Transverse colon (tissue), 4 donors: Measurements from ENCODE around the gene ALDOA. TPM values are rescaled to one million over a fixed set of nuclear protein-coding genes. Genes with fewer than 3 reads are reported as not detected.
A peak's percentile ranks its signal among the peaks of the same experiment; 100 is the strongest.

Experiments used
- DNase-seq: peaks from one replicate; pipeline ENCODE4 v3.0.0-alpha.2; 2019
- H3K27ac ChIP-seq, 4 donors: fragments of 200-600 bp; sonication (generic); 2 replicates each; pipeline ENCODE4 v1.5.1; 2016 to 2018; ENCODE audit warnings: inconsistent platforms in 4 of 4
- H3K27me3 ChIP-seq: fragments of 200-600 bp; sonication (generic); 2 replicates; pipeline ENCODE4 v1.5.1; 2017; ENCODE audit warnings: inconsistent platforms
- H3K36me3 ChIP-seq, 4 donors: fragments of 200-600 bp; sonication (generic); 2 replicates each; pipeline ENCODE4 v1.5.1; 2017 to 2019; ENCODE audit warnings: inconsistent platforms in 4 of 4
- H3K4me1 ChIP-seq, 4 donors: fragments of 200-600 bp; sonication (generic); 2 replicates each; pipeline ENCODE4 v1.5.1; 2017 to 2020; ENCODE audit warnings: inconsistent platforms in 4 of 4
- H3K4me3 ChIP-seq, 4 donors: fragments of 200-600 bp; sonication (generic); 1 replicate in 1 of 4; 2 replicates in 3 of 4; pipeline versions ENCODE4 v1.5.1 to v1.6.1; 2017 to 2019; ENCODE audit warnings: inconsistent platforms in 4 of 4
- H3K9me3 ChIP-seq, 2 donors: fragments of 200-600 bp; sonication (generic); 2 replicates each; pipeline ENCODE4 v1.5.1; 2017 to 2019; ENCODE audit warnings: inconsistent platforms in 2 of 2
- EP300 ChIP-seq: sonication (generic); formaldehyde crosslinking; IDR thresholded peaks from one replicate; pipeline ENCODE4 v1.6.1; 2017; ENCODE audit warnings: antibody characterized with exemption, low read depth
- POLR2A ChIP-seq: fragments of 450-650 bp; IDR thresholded peaks from one replicate; pipeline ENCODE4 v1.6.1; 2016; ENCODE audit warnings: antibody characterized with exemption, mild to moderate bottlenecking, moderate library complexity
- POLR2AphosphoS5 ChIP-seq, 3 donors: sonication (generic); formaldehyde crosslinking; IDR thresholded peaks; one replicate each; pipeline ENCODE4 v1.6.1; 2016; ENCODE audit warnings: antibody characterized with exemption in 3 of 3
- WGBS, 2 donors: methylation state at CpG; one replicate each; pipeline ENCODE4 v1.1.5; 2018; ENCODE audit warnings: low coverage in 1 of 2; 5-methylcytosine and 5-hydroxymethylcytosine counted together
- in situ Hi-C, 4 donors: fragments of 200-750 bp; cut with MboI; loops; one replicate each; pipeline versions ENCODE4 v1.15.0 to v1.15.1; 2017; ENCODE audit warnings: low sequenced_read_pairs in 3 of 4, low pct_ligation_motif_present in 1 of 4, low pct_unique_long_range_greater_than_20kb in 1 of 4
- intact Hi-C: fragments of 100-400 bp; cut with DNase I; formaldehyde crosslinking; loops from one replicate; pipeline ENCODE4 v1.15.1; 2023; ENCODE audit warnings: low total_unique reads
- total RNA-seq, 4 donors: library from RNA; depleted of rRNA; stranded (reverse); fragments of >200 nt; gene quantifications; one replicate each; pipeline ENCODE4 v1.1.0, GENCODE V29; 2016
- TF ChIP-seq, protein P1 (sequence below), 5 experiments: fragments of 200-600 bp in 3 of 5; fragments of 450-650 bp in 2 of 5; sonication (generic) in 3 of 5; IDR thresholded peaks; 1 replicate in 2 of 5; 2 replicates in 3 of 5; pipeline ENCODE4 v1.5.1; 2016 to 2017; ENCODE audit warnings: antibody characterized with exemption in 5 of 5, inconsistent platforms in 3 of 5, mild to moderate bottlenecking in 2 of 5, moderate library complexity in 1 of 5

The ALDOA gene
- total RNA-seq, 4 donors from 2014 or later: 778 to 1,392 (median 1,174) TPM

DNA sequence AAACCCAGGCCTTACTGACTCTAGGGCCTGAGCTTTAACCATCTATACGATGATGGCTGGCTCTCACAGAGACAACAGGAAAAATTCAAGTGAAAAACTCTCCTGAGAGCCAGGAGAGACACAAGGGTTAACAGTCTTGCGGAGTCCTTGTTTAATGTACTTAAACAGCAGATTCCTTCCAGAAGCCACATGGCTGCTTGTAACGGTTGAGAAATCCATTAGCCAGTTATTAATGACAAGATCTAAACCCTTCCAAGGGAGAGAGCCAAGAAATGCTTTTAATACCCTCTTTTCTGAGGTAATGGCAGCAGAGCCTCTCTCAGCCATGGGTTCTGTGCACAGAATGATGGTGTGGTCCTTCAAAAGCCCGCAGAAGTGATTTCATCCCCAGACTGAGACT is 5.2 kb upstream of the ALDOA start:
- in situ Hi-C loops: no loop called here
- DNase-seq: no peak
- Histone ChIP-seq H3K4me3 (no peak overlapping the region), H3K27ac (no peak overlapping the region), H3K4me1 (peaks cover 10 to 21% (median 16%) of the 10 kb centered on the region in 4 donors), H3K27me3 (no peaks in the 10 kb centered on the region), H3K36me3 (no peaks in the 10 kb centered on the region), H3K9me3 (no peaks in the 10 kb centered on the region)
- TF ChIP-seq EP300: no peak
- no peak for TF ChIP-seq POLR2A
- TF ChIP-seq, protein P1, sequence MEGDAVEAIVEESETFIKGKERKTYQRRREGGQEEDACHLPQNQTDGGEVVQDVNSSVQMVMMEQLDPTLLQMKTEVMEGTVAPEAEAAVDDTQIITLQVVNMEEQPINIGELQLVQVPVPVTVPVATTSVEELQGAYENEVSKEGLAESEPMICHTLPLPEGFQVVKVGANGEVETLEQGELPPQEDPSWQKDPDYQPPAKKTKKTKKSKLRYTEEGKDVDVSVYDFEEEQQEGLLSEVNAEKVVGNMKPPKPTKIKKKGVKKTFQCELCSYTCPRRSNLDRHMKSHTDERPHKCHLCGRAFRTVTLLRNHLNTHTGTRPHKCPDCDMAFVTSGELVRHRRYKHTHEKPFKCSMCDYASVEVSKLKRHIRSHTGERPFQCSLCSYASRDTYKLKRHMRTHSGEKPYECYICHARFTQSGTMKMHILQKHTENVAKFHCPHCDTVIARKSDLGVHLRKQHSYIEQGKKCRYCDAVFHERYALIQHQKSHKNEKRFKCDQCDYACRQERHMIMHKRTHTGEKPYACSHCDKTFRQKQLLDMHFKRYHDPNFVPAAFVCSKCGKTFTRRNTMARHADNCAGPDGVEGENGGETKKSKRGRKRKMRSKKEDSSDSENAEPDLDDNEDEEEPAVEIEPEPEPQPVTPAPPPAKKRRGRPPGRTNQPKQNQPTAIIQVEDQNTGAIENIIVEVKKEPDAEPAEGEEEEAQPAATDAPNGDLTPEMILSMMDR (IDR thresholded peaks at IDR 0.05): no peak
- TF ChIP-seq POLR2AphosphoS5 (IDR thresholded peaks at IDR 0.05): no peak
- intact Hi-C loops: no loop called here
- 71 to 79% methylated on average over 2 to 4 of the region's 4 CpGs for WGBS, 2 donors

DNA sequence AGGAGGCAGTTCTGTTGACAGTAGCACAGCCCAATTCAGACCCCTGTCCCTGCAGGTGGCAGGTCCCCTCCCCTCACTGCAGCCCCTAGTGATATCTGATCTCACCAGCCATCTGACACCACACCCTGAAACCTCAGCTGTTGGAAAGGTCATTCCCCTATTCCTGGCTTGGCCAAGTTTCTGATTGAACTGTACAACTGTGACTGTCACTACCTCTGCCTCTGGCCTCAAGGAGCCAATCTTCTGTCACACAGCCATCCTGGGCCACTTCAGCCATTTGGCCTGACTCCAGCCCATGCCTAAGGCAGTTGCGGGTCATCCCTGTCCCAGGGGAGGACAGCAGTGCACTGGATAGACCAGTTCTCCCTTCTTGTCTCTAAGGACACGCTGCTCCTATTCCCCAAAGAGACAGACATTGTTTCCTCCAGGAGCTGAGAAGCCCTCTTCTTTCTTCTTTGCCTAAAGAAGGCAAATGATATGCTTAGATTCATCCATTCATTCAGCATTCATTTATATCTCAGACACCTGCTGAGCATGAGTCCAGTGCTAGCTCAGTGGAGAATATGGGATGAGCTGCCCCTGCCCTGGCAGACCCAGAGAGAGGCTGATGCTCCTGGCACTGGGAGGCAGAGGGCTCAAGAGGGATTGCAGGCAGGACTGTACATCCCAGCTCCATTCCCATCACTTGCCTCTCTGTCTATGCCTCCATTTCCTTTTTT is 4.6 kb upstream of the ALDOA start:
- no peak for TF ChIP-seq EP300
- DNase-seq: no peak
- no peaks in the 10 kb centered on the region for H3K27me3 ChIP-seq
- H3K27ac ChIP-seq: no peak overlapping the region
- in situ Hi-C loops: no loop called here
- H3K4me1 ChIP-seq: peaks cover 10 to 21% (median 16%) of the 10 kb centered on the region in 4 donors
- H3K4me3 ChIP-seq: no peak overlapping the region
- WGBS, 2 donors: 76% methylated on average over 2 of the region's 2 CpGs; no CpG with 5 or more reads in 1 of the 2 donors
- intact Hi-C loops: no loop called here
- no peaks in the 10 kb centered on the region for H3K9me3 ChIP-seq
- H3K36me3 ChIP-seq: no peaks in the 10 kb centered on the region

DNA sequence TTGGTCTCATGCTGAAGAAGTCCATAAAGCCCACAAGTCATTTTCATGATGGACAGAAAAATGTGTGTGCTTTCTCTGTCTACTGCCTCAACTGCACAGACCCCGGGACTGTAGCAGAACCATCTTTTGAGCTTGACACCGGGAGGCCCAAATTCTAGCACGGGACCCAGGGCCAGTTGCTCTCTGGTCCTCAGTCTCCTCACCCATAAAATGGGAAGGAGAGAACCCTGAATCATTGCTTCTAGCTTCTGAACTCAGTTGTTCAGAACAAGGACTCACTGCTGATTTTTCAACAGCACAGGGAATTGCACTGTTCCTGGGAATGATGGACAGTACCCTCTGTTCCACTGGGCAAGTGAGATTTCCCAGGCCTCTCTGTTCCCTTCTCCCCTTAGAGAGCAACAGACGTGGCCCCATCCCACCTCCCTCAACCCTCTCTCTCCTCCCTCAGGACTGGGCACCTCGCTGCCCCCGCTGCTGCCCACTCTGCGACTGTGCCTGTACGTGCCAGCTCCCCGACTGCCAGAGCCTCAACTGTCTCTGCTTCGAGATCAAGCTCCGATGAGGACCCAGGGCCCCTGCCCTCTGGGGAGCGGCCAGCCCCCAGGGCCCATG is 2.2 kb upstream of the ALDOA start:
- 59 to 71% methylated on average over 5 to 12 of the region's 12 CpGs for WGBS, 2 donors

DNA sequence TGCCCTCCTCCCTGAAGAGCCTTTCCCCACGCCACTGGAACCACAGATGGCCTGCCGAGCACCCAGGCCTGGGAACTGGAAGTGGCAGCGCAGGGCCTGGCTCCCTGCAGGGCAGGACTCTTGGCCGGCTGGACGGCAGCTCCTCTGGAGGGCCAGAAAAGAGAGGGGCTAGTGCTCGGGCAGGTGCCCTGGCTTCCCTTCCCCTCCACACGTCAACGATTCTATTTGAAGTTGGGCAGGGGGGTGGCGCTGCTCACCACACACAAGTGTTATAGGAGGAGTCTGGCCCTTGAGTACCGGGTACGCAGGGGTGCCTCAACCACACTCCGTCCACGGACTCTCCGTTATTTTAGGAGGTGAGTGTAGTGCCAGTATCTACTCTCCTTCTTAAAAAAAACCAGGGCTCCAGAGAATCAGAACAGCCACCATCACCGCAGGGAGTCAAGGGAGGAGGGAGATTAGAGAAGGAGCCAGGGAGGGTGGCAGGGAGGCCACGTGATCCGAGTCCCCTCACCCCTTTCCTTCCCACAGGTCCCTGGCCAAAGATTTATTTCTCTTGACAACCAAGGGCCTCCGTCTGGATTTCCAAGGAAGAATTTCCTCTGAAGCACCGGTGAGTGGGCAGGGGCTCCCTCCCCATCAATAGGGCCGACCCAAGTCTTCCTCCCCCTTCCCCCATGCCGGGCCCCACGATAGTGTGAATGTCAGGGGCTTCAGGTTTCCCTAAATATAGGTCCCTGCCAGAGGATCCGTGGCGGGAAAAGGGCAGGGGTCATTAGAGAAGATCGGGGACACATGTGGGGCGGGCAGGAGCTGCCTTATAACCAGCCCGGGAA is 1.4 kb upstream of the ALDOA start:
- peaks cover 33 to 48% (median 41%) of the 10 kb centered on the region in 4 donors for H3K4me1 ChIP-seq
- H3K4me3 ChIP-seq: peak overlapping the region; percentile 47 to 94 (median 82)
- H3K36me3 ChIP-seq: peaks cover 2 to 18% (median 9%) of the 10 kb centered on the region in 4 donors
- H3K27me3 ChIP-seq: no peaks in the 10 kb centered on the region
- in situ Hi-C loops (no loop called here), intact Hi-C loops (no loop called here)
- DNase-seq: peak; percentile 80
- peak in 2 of 3 donors; percentile 64 to 65 for TF ChIP-seq POLR2AphosphoS5 (IDR thresholded peaks at IDR 0.05)
- TF ChIP-seq POLR2A: peak; percentile 42
- TF ChIP-seq, protein P1 (IDR thresholded peaks at IDR 0.05): peak in 3 of 5 experiments; percentile 15 to 23 (median 18)
- TF ChIP-seq EP300: no peak
- 0 to 6% methylated on average over 1 to 25 of the region's 27 CpGs for WGBS, 2 donors
- H3K9me3 ChIP-seq: no peaks in the 10 kb centered on the region
- peak overlapping the region; percentile 91 to 99 (median 98) for H3K27ac ChIP-seq

More for the DNA sequence above, 2.2 kb upstream of the ALDOA start:
- intact Hi-C loops: no loop called here
- TF ChIP-seq EP300 (no peak), POLR2AphosphoS5 (IDR thresholded peaks at IDR 0.05) (no peak), POLR2A (no peak)
- Histone ChIP-seq H3K27me3 (no peaks in the 10 kb centered on the region), H3K36me3 (peaks cover 0 to 11% (median 5%) of the 10 kb centered on the region in 4 donors), H3K27ac (peak overlapping the region; percentile 91 to 99 (median 98)), H3K4me3 (peak overlapping the region; percentile 47 to 94 (median 82)), H3K9me3 (no peaks in the 10 kb centered on the region), H3K4me1 (peaks cover 26 to 41% (median 33%) of the 10 kb centered on the region in 4 donors)
- in situ Hi-C loops: no loop called here
- DNase-seq: no peak
